H9 (cell line): ENCODE measurements around the gene ASS1. TPM values are rescaled to one million over a fixed set of nuclear protein-coding genes. Genes with fewer than 3 reads are reported as not detected.

Source experiments
- DNase-seq: peaks from one replicate; pipeline ENCODE4 v3.0.0-alpha.2; 2017
- H2AFZ ChIP-seq: one replicate; pipeline ENCODE4 v1.6.1; 2013; ENCODE audit warnings: mild to moderate bottlenecking, low read length, control low read depth, moderate library complexity
- H2AK5ac ChIP-seq: 2 replicates; pipeline ENCODE4 v1.6.1; 2013; ENCODE audit warnings: low read length, control low read depth, mixed read lengths; ENCODE audit not compliant: insufficient read length
- H2BK120ac ChIP-seq: one replicate; pipeline ENCODE4 v1.6.1; 2013; ENCODE audit warnings: low read depth, mild to moderate bottlenecking, low read length, control low read depth, inconsistent platforms; ENCODE audit not compliant: poor library complexity, severe bottlenecking
- H2BK12ac ChIP-seq: 2 replicates; pipeline ENCODE4 v1.6.1; 2013; ENCODE audit warnings: low read length, control low read depth, mixed read lengths, low read depth; ENCODE audit not compliant: insufficient read length
- H2BK15ac ChIP-seq: 2 replicates; pipeline ENCODE4 v1.6.1; 2013; ENCODE audit warnings: low read depth, low read length, control low read depth
- H2BK20ac ChIP-seq: one replicate; pipeline ENCODE4 v1.6.1; 2013; ENCODE audit warnings: low read depth, mild to moderate bottlenecking, low read length, control low read depth, inconsistent platforms; ENCODE audit not compliant: poor library complexity, severe bottlenecking
- H2BK5ac ChIP-seq: 2 replicates; pipeline ENCODE4 v1.6.1; 2013; ENCODE audit warnings: low read length, control low read depth, mixed read lengths; ENCODE audit not compliant: insufficient read length
- H3K14ac ChIP-seq: 2 replicates; pipeline ENCODE4 v1.6.1; 2013; ENCODE audit warnings: low read length, control low read depth; ENCODE audit not compliant: insufficient read depth
- H3K18ac ChIP-seq: 2 replicates; pipeline ENCODE4 v1.6.1; 2013; ENCODE audit warnings: low read depth, mild to moderate bottlenecking, mixed read lengths, low read length, control low read depth; ENCODE audit not compliant: insufficient read length
- H3K23ac ChIP-seq: 2 replicates; pipeline ENCODE4 v1.6.1; 2013; ENCODE audit warnings: low read length, control low read depth, mixed read lengths, low read depth; ENCODE audit not compliant: insufficient read length
- H3K23me2 ChIP-seq: 2 replicates; pipeline ENCODE4 v1.6.1; 2013; ENCODE audit warnings: low read depth, mild to moderate bottlenecking, mixed read lengths, low read length, control low read depth; ENCODE audit not compliant: insufficient read length, poor library complexity, severe bottlenecking
- H3K27ac ChIP-seq: 2 replicates; pipeline ENCODE4 v1.5.1; 2013; ENCODE audit warnings: low read length, control low read depth, mixed read lengths, low read depth; ENCODE audit not compliant: insufficient read length
- H3K27me3 ChIP-seq: 2 replicates; pipeline ENCODE4 v1.6.1; 2013; ENCODE audit warnings: low read length, control low read depth, inconsistent platforms; ENCODE audit not compliant: insufficient read depth
- H3K4ac ChIP-seq: 2 replicates; pipeline ENCODE4 v1.6.1; 2013; ENCODE audit warnings: low read depth, mild to moderate bottlenecking, control low read depth, inconsistent platforms, low read length, moderate library complexity
- H3K4me1 ChIP-seq: 2 replicates; pipeline ENCODE4 v1.6.1; 2013; ENCODE audit warnings: low read length, control low read depth, inconsistent platforms; ENCODE audit not compliant: insufficient read depth
- H3K4me2 ChIP-seq: 2 replicates; pipeline ENCODE4 v1.6.1; 2013; ENCODE audit warnings: low read length, control low read depth, mixed read lengths; ENCODE audit not compliant: insufficient read length, insufficient read depth
- H3K56ac ChIP-seq: 2 replicates; pipeline ENCODE4 v1.6.1; 2013; ENCODE audit warnings: low read depth, mild to moderate bottlenecking, mixed read lengths, low read length, control low read depth; ENCODE audit not compliant: insufficient read length
- H3K79me1 ChIP-seq: 2 replicates; pipeline ENCODE4 v1.6.1; 2013; ENCODE audit warnings: low read depth, mild to moderate bottlenecking, moderate library complexity, low read length, control low read depth, inconsistent platforms; ENCODE audit not compliant: insufficient read depth, poor library complexity, severe bottlenecking
- H3K79me2 ChIP-seq: 2 replicates; pipeline ENCODE4 v1.6.1; 2013; ENCODE audit warnings: low read length, control low read depth, inconsistent platforms; ENCODE audit not compliant: insufficient read depth
- H3K9ac ChIP-seq: 2 replicates; pipeline ENCODE4 v1.6.1; 2013; ENCODE audit warnings: low read length, control low read depth, mixed read lengths; ENCODE audit not compliant: insufficient read length; ENCODE audit errors: extremely low read depth
- H3K9me3 ChIP-seq: one replicate; pipeline ENCODE4 v1.6.1; 2013; ENCODE audit warnings: low read depth, low read length, inconsistent platforms; ENCODE audit not compliant: control insufficient read depth
- H3T11ph ChIP-seq: one replicate; pipeline ENCODE4 v1.6.1; 2013; ENCODE audit warnings: mild to moderate bottlenecking, low read length, control low read depth, inconsistent platforms
- H4K20me1 ChIP-seq: one replicate; pipeline ENCODE4 v1.6.1; 2013; ENCODE audit not compliant: control insufficient read depth, insufficient read length, insufficient read depth
- H4K5ac ChIP-seq: 2 replicates; pipeline ENCODE4 v1.6.1; 2013; ENCODE audit warnings: low read depth, mild to moderate bottlenecking, mixed read lengths, low read length, control low read depth; ENCODE audit not compliant: insufficient read length
- H4K8ac ChIP-seq: replicated peaks from 2 replicates; pipeline ENCODE4 v1.6.1; 2013; ENCODE audit warnings: low read length, control low read depth, mixed read lengths, low read depth; ENCODE audit not compliant: insufficient read length
- H4K91ac ChIP-seq: 2 replicates; pipeline ENCODE4 v1.6.1; 2013; ENCODE audit warnings: low read depth, mild to moderate bottlenecking, moderate library complexity, mixed read lengths, low read length, control low read depth; ENCODE audit not compliant: insufficient read length
- H3K27ac Mint-ChIP-seq, 3 experiments: 2 replicates in 2 of 3; 3 replicates in 1 of 3; pipeline ENCODE4 v1.8.0; 2020 to 2021; ENCODE audit warnings: mixed read lengths in 3 of 3, mild to moderate bottlenecking in 1 of 3, moderate library complexity in 1 of 3
- H3K27me3 Mint-ChIP-seq: 2 replicates; pipeline ENCODE4 v1.8.0; 2021; ENCODE audit warnings: low read depth, mild to moderate bottlenecking, moderate library complexity, mixed read lengths
- H3K36me3 Mint-ChIP-seq, 3 experiments: 2 replicates in 2 of 3; 3 replicates in 1 of 3; pipeline ENCODE4 v1.8.0; 2020 to 2021; ENCODE audit warnings: low read depth in 3 of 3, mixed read lengths in 3 of 3; ENCODE audit not compliant: insufficient read depth in 1 of 3
- H3K4me1 Mint-ChIP-seq, 2 experiments: 2 replicates each; pipeline ENCODE4 v1.8.0; 2020; ENCODE audit warnings: mixed read lengths in 2 of 2
- H3K4me3 Mint-ChIP-seq, 2 experiments: 2 replicates in 1 of 2; 3 replicates in 1 of 2; pipeline ENCODE4 v1.8.0; 2020 to 2021; ENCODE audit warnings: mild to moderate bottlenecking in 2 of 2, mixed read lengths in 2 of 2, moderate library complexity in 1 of 2
- H3K9me3 Mint-ChIP-seq, 2 experiments: 2 replicates in 1 of 2; 3 replicates in 1 of 2; pipeline ENCODE4 v1.8.0; 2020; ENCODE audit warnings: mild to moderate bottlenecking in 2 of 2, mixed read lengths in 2 of 2, moderate library complexity in 1 of 2
- CTCF ChIP-seq: fragments of 200-600 bp; sonication (generic); conservative IDR thresholded peaks from 3 replicates; pipeline ENCODE4 v1.8.0; 2021; ENCODE audit warnings: antibody characterized with exemption, mild to moderate bottlenecking
- WGBS: extraction: QIAGEN DNeasy Blood & Tissue Kit; methylation state at CpG from one replicate; pipeline ENCODE4 v1.1.7; 2013; ENCODE audit warnings: missing lambda C conversion rate, low lambda C conversion rate, mixed read lengths; ENCODE audit not compliant: insufficient read length; ENCODE audit errors: extremely low coverage; 5-methylcytosine and 5-hydroxymethylcytosine counted together
- total RNA-seq: library from RNA; stranded (reverse); gene quantifications from 2 replicates; pipeline ENCODE4 v1.2.1, GENCODE V29; 2021

Gene ASS1
- total RNA-seq, 1 experiment from 2014 or later = 118 TPM

- TF ChIP-seq CTCF = no peak
- Histone ChIP-seq H3K79me2 (no peaks in the 10 kb centered on the region), H4K91ac (no peak overlapping the region), H3K27ac (no peak overlapping the region), H3K79me1 (no peaks in the 10 kb centered on the region), H4K5ac (no peak overlapping the region), H4K20me1 (no peaks in the 10 kb centered on the region), H3T11ph (no peak overlapping the region), H2BK120ac (no peak overlapping the region), H3K4me2 (no peak overlapping the region), H2BK15ac (no peak overlapping the region), H3K56ac (no peak overlapping the region), H3K14ac (no peak overlapping the region), H4K8ac (no peak overlapping the region), H3K9me3 (no peaks in the 10 kb centered on the region), H2BK12ac (no peak overlapping the region), H2AK5ac (no peak overlapping the region), H3K18ac (no peak overlapping the region), H3K4me1 (no peaks in the 10 kb centered on the region; the same call in 1 of the 2 replicates), H3K23ac (no peak overlapping the region), H2AFZ (no peak overlapping the region), H2BK20ac (no peak overlapping the region), H2BK5ac (no peak overlapping the region), H3K9ac (no peak overlapping the region), H3K4ac (no peak overlapping the region), H3K23me2 (no peaks in the 10 kb centered on the region), H3K27me3 (no peaks in the 10 kb centered on the region)
- H3K4me3 Mint-ChIP-seq = no peak overlapping the region
- no peaks in the 10 kb centered on the region; a peak in 1 of 5 replicates for H3K9me3 Mint-ChIP-seq
- no peak for DNase-seq
- no peak overlapping the region for H3K27ac Mint-ChIP-seq
- WGBS = no CpG with 5 or more reads among the region's 12 CpGs
- peaks cover 0 to 5% (median 2%) of the 10 kb centered on the region in 3 experiments; a peak in 2 of 7 replicates for H3K36me3 Mint-ChIP-seq
- peaks cover 16% of the 10 kb centered on the region for H3K27me3 Mint-ChIP-seq
- H3K4me1 Mint-ChIP-seq = peaks cover 11 to 14% of the 10 kb centered on the region in 2 experiments
Observed at GRCh38 chr9:130427326-130427725, 17.4 kb upstream of the ASS1 start.
